Measurements from ENCODE around the gene CD248. TPM values are rescaled to one million over a fixed set of nuclear protein-coding genes. Genes with fewer than 3 reads are reported as not detected.

Gene CD248
- total RNA-seq, 1 donor from 2014 or later, result 193 TPM

DNA sequence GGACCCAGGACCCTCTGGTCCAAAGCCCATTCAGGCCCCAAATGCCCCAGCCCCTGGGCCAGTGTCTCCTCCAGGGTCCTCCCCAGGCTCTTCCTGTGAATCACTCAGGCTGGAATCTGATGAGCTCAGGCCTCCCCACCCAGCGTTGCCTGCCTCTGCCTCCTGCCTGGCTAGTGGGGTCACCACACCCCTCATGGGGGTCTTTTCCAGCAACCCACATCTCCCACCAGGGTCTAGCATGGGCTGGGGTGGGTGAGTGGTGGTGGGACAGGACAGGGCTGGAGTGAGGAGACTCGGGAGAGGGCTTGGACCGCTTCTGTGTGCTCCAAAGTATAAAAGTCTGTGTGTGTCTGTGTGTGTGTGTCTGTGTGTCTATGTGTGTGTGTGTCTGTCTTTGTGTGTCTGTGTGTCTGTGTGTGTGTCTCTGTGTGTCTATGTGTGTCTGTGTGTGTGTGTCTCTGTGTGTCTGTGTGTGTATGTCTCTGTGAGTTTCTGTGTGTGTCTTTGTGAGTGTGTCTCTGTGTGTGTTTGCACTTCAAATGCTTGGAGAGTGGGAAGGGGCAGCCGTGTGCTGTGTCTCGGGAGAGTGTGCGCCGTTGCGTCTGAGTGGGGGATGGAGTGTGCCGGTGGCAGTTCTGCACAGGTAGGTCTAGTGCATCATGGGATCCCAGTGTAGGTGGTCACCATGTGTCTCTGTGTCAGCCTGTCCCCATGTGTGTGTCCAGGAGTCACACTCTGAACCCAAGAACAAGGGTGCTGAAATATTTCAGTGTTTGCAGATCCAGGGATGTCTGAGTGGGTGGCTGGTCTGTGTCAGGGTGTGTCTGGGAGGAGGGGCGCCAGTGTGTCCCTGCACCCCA is 10.6 kb upstream of the CD248 start:
- no peak for DNase-seq (ENCODE audit: low spot score in 2 of 2)
- H3K27ac ChIP-seq, result peak overlapping the region; percentile 49 to 54
- intact Hi-C loops (cut with DNase I), result loop anchor here (1.0 kb wide), 1 partner anchor 15 kb away; no protein-coding TSS in a partner anchor
- TF ChIP-seq, protein P1, sequence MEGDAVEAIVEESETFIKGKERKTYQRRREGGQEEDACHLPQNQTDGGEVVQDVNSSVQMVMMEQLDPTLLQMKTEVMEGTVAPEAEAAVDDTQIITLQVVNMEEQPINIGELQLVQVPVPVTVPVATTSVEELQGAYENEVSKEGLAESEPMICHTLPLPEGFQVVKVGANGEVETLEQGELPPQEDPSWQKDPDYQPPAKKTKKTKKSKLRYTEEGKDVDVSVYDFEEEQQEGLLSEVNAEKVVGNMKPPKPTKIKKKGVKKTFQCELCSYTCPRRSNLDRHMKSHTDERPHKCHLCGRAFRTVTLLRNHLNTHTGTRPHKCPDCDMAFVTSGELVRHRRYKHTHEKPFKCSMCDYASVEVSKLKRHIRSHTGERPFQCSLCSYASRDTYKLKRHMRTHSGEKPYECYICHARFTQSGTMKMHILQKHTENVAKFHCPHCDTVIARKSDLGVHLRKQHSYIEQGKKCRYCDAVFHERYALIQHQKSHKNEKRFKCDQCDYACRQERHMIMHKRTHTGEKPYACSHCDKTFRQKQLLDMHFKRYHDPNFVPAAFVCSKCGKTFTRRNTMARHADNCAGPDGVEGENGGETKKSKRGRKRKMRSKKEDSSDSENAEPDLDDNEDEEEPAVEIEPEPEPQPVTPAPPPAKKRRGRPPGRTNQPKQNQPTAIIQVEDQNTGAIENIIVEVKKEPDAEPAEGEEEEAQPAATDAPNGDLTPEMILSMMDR (IDR thresholded peaks at IDR 0.05), result no peak
- H3K27me3 ChIP-seq, result no peaks in the 10 kb centered on the region
- peaks cover 0 to 4% of the 10 kb centered on the region in 2 donors for H3K36me3 ChIP-seq
- H3K9me3 ChIP-seq, result no peaks in the 10 kb centered on the region
- peaks cover 3 to 16% of the 10 kb centered on the region in 2 donors for H3K4me1 ChIP-seq
- no peak overlapping the region for H3K4me3 ChIP-seq

DNA sequence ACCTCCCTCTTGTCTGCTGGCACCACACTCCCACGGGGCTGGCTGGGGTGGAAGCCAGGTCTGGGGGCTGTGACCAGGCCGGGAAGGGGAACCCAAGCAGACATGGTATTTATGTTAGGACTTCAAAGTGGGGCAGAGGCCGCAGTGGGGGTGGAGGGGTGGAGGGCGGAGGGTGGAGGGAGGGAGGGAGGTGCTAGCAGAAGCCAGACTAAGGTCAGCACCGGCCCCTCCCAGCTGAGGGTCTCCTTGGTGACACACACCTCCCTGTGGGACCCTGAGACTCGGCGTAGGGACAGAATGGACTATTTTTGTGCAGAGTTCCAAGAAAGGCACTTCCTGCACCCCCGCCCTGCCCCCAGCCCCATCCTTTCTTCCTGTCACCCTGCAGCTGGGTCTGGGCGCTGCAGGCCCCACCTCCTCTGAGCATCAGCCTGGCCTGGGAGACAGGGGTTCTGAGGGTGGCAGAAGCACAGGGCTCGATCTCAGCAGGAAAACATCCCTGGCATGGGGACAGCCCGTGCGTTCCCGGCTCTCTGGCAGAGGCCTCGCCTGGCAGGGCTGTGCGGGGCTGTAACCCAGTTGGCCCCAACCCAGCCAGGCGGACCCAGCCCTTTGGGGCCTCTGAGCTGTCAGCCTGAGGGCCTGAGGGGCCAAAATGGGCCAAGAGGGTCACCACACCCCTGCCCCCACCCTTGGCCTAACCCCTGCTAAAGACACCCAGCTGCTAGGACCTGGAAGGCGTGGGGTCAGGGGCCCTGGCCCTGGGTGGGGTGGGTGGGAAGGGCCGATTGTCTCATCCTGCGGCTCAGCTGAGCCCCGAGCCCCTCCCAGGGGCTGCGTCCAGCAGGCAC is 9.6 kb upstream of the CD248 start:
- no peaks in the 10 kb centered on the region for H3K36me3 ChIP-seq
- peaks cover 3 to 16% of the 10 kb centered on the region in 2 donors for H3K4me1 ChIP-seq
- H3K9me3 ChIP-seq, result no peaks in the 10 kb centered on the region
- H3K27ac ChIP-seq, result peak overlapping the region; percentile 51 to 54
- intact Hi-C loops (cut with DNase I), result no loop called here
- H3K4me3 ChIP-seq, result no peak overlapping the region
- TF ChIP-seq, protein P1 (IDR thresholded peaks at IDR 0.05), result no peak
- no peak for DNase-seq (ENCODE audit: low spot score in 2 of 2)
- H3K27me3 ChIP-seq, result no peaks in the 10 kb centered on the region

DNA sequence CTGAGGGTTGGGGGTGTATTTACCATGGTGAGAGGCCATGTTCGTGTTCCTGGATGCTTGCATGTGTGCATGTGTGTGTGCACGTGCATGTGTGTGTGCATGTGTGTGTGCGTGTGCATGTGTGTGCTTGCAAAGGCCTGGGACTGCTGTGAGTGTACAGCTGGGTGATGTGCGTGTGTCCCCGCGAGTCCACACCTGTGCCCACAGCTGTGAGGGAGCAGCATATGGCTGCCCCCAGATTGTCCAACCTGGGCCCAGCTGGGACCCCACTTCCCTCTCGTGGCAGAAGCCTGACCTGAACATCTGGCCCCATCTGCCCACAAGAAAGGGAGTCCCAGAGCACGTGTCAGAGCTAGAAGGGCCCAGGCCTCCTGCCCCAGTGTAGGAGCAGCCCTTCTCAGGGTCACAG is 8.4 kb upstream of the CD248 start:
- Histone ChIP-seq H3K27me3 (no peaks in the 10 kb centered on the region), H3K4me3 (no peak overlapping the region), H3K27ac (peak overlapping the region in 1 of 2 donors; percentile 51), H3K36me3 (no peaks in the 10 kb centered on the region), H3K9me3 (no peaks in the 10 kb centered on the region), H3K4me1 (peaks cover 3 to 16% of the 10 kb centered on the region in 2 donors)
- TF ChIP-seq, protein P1 (IDR thresholded peaks at IDR 0.05), result no peak
- no peak for DNase-seq (ENCODE audit: low spot score in 2 of 2)
- intact Hi-C loops (cut with DNase I), result no loop called here

DNA sequence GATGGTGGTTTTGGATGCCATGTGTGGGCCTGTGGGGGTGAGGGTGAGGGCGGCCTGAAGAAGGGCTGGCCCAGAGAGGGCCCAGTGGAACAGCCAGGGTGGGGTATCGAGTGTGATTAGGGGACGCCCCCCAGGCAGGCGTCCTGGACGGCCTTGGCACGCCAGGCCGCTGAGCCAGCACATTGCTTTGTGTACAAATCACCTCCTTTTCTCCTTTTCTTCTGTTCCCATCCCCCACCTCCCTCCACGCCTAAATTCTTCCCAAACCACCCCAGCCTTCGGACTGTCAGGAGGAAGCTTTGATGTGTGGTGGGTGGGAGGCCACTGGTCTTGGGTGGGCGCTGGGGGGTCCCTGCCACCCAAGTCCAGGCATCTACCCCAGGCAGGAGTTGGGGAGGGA is 7.8 kb upstream of the CD248 start:
- TF ChIP-seq, protein P1 (IDR thresholded peaks at IDR 0.05), result no peak
- peaks cover 3 to 16% of the 10 kb centered on the region in 2 donors for H3K4me1 ChIP-seq
- H3K27ac ChIP-seq, result no peak overlapping the region
- H3K9me3 ChIP-seq, result no peaks in the 10 kb centered on the region
- no peak overlapping the region for H3K4me3 ChIP-seq
- no peaks in the 10 kb centered on the region for H3K36me3 ChIP-seq
- intact Hi-C loops (cut with DNase I), result no loop called here
- no peaks in the 10 kb centered on the region for H3K27me3 ChIP-seq
- no peak for DNase-seq (ENCODE audit: low spot score in 2 of 2)

DNA sequence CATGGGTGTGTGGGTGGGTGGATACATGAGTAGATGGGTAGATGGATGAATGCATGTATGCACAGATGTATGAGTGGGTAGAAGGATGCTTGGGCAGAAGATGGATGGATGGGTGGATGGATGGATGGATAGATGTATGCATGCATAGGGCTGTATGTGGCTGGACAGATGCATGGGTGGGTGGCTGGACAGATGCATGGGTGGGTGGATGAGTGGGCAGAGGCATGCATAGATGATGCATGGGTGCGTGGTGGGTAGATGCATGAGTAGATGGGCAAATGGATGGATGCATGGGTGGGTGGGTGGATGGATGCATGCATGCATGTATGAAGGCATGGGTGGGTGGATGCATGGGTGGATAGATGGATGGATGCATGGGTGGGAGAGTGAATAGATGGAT is 6.8 kb upstream of the CD248 start:
- no peak overlapping the region for H3K27ac ChIP-seq
- H3K36me3 ChIP-seq, result no peaks in the 10 kb centered on the region
- intact Hi-C loops (cut with DNase I), result no loop called here
- H3K4me3 ChIP-seq, result no peak overlapping the region
- peaks cover 3 to 13% of the 10 kb centered on the region in 2 donors for H3K4me1 ChIP-seq
- no peaks in the 10 kb centered on the region for H3K27me3 ChIP-seq
- H3K9me3 ChIP-seq, result no peaks in the 10 kb centered on the region
- no peak for DNase-seq (ENCODE audit: low spot score in 2 of 2)
- TF ChIP-seq, protein P1 (IDR thresholded peaks at IDR 0.05), result no peak
